K562 (cell line): ENCODE data around the gene BBX. TPM values are rescaled to one million over a fixed set of nuclear protein-coding genes. Genes with fewer than 3 reads are reported as not detected.

ENCODE experiments used
- ATAC-seq: fragments of 200-7000 bp; cut with Tn5 transposase; 3 replicates; pipeline ENCODE4 v1.9.1; 2020; ENCODE audit warnings: moderate library complexity
- BruUV-seq: library from RNA; stranded (reverse); fragments of 400-500 nt; replicated peaks from 2 replicates; lab custom pipeline; 2021; lab: Mats Ljungman, UMichigan
- CTCF ChIA-PET: fragments of 300-600 bp; formaldehyde crosslinking; extraction: SDS; loops from one replicate; lab custom pipeline; 2021; ENCODE audit warnings: low intra/inter-chr PET ratio; lab: Yijun Ruan, JAX
- POLR2A ChIA-PET: fragments of 300-600, 350-650 bp; sonication (Branson Sonifier 250); formaldehyde crosslinking; extraction: SDS; loops from one replicate; lab custom pipeline; 2021; ENCODE audit warnings: antibody characterized with exemption, inconsistent platforms; lab: Yijun Ruan, JAX
- DNase-seq, 4 experiments: peaks; one replicate each; pipeline versions ENCODE4 v3.0.0 to v3.0.0-alpha.2; 2011 to 2018; ENCODE audit warnings: low spot score in 3 of 4, mixed read lengths in 3 of 4; ENCODE audit errors: extremely low read depth in 1 of 4
- FAIRE-seq: peaks from 2 replicates; lab custom pipeline; 2011; peaks lifted over from hg19 to GRCh38; lab: Jason Lieb, UNC
- H2AFZ ChIP-seq: 2 replicates; pipeline ENCODE4 v1.6.0; 2011; ENCODE audit warnings: low read depth, low read length, control low read depth, inconsistent platforms
- H3K27ac ChIP-seq: fragments of 200-600 bp; 3 replicates; pipeline ENCODE4 v1.8.0; 2011; ENCODE audit warnings: low read depth, mild to moderate bottlenecking, control low read depth, inconsistent platforms, low read length, moderate library complexity, mixed read lengths; ENCODE audit errors: extremely low read depth
- H3K27me3 ChIP-seq, 2 experiments: fragments of 300-600 bp in 1 of 2; 2 replicates in 1 of 2; 3 replicates in 1 of 2; pipeline versions ENCODE4 v1.6.0 to v1.8.0; 2011; ENCODE audit warnings: inconsistent platforms in 2 of 2, low read length in 2 of 2, mild to moderate bottlenecking in 1 of 2, mixed read lengths in 1 of 2, moderate library complexity in 1 of 2; ENCODE audit not compliant: control insufficient read depth in 2 of 2, insufficient read depth in 2 of 2
- H3K36me3 ChIP-seq: fragments of 300-600 bp; 3 replicates; pipeline ENCODE4 v1.8.0; 2011; ENCODE audit warnings: mild to moderate bottlenecking, low read length, inconsistent platforms; ENCODE audit not compliant: control insufficient read depth, insufficient read depth
- H3K4me1 ChIP-seq, 2 experiments: fragments of 200-600 bp in 1 of 2; replicated peaks in 1 of 2; 2 replicates in 1 of 2; 3 replicates in 1 of 2; pipeline versions ENCODE4 v1.5.1 to v1.8.0; 2011; ENCODE audit warnings: inconsistent platforms in 2 of 2, low read length in 2 of 2, mild to moderate bottlenecking in 1 of 2, mixed read lengths in 1 of 2, moderate library complexity in 1 of 2; ENCODE audit not compliant: control insufficient read depth in 2 of 2, insufficient read depth in 2 of 2
- H3K4me2 ChIP-seq: 2 replicates; pipeline ENCODE4 v1.6.1; 2011; ENCODE audit warnings: low read length, control low read depth, inconsistent platforms, mixed read lengths; ENCODE audit not compliant: insufficient read depth
- H3K4me3 ChIP-seq: fragments of 200-600 bp; sonication (generic), shearing (Covaris generic); 2 replicates; pipeline ENCODE4 v1.5.1; 2016; ENCODE audit warnings: control low read depth, inconsistent platforms
- H3K79me2 ChIP-seq: fragments of 200-600 bp; 3 replicates; pipeline ENCODE4 v1.8.0; 2011; ENCODE audit warnings: low read length, inconsistent platforms; ENCODE audit not compliant: control insufficient read depth, insufficient read depth
- H3K9ac ChIP-seq, 2 experiments: 2 replicates each; pipeline versions ENCODE4 v1.6.0 to v1.6.1; 2011; ENCODE audit warnings: low read depth in 2 of 2, low read length in 2 of 2, control low read depth in 1 of 2, inconsistent platforms in 1 of 2, mild to moderate bottlenecking in 1 of 2, mixed read lengths in 1 of 2; ENCODE audit not compliant: insufficient read depth in 1 of 2
- H3K9me1 ChIP-seq: one replicate; pipeline ENCODE4 v1.6.0; 2011; ENCODE audit warnings: inconsistent platforms, mild to moderate bottlenecking, low read length, moderate library complexity; ENCODE audit not compliant: control insufficient read depth, insufficient read depth
- H3K9me3 ChIP-seq: replicated peaks from 2 replicates; pipeline ENCODE4 v1.5.1; 2011; ENCODE audit warnings: low read depth, low read length, inconsistent platforms; ENCODE audit not compliant: control insufficient read depth, insufficient read depth
- H4K20me1 ChIP-seq: replicated peaks from 2 replicates; pipeline ENCODE4 v1.6.1; 2011; ENCODE audit warnings: low read length, inconsistent platforms, mixed read lengths; ENCODE audit not compliant: control insufficient read depth, insufficient read depth
- ADNP ChIP-seq: fragments of 200-800 bp; sonication (Bioruptor generic); IDR thresholded peaks from 2 replicates; pipeline ENCODE4 v1.6.1; 2016; ENCODE audit warnings: missing genetic modification characterization, missing compliant biosample characterization
- AFF1 ChIP-seq, 2 experiments: fragments of 450-650 bp; IDR thresholded peaks; 2 replicates each; pipeline ENCODE4 v1.6.1; 2018; ENCODE audit warnings: mild to moderate bottlenecking in 2 of 2, low read depth in 1 of 2; ENCODE audit not compliant: partially characterized antibody in 2 of 2
- BMI1 ChIP-seq: fragments of 150-350 bp; IDR thresholded peaks from 2 replicates; pipeline ENCODE4 v1.6.1; 2014; ENCODE audit warnings: low read length
- ETS2 ChIP-seq: IDR thresholded peaks from 2 replicates; pipeline ENCODE4 v1.6.1; 2016; ENCODE audit warnings: borderline replicate concordance, missing genetic modification characterization, mild to moderate bottlenecking, moderate library complexity, missing compliant biosample characterization; ENCODE audit not compliant: poor library complexity, severe bottlenecking
- MAFK ChIP-seq: IDR thresholded peaks from 2 replicates; pipeline ENCODE4 v1.6.1; 2011; ENCODE audit warnings: low read length, improper control_type of control experiment
- NFE2 ChIP-seq: IDR thresholded peaks from 2 replicates; pipeline ENCODE4 v1.6.1; 2014; ENCODE audit warnings: antibody characterized with exemption, low read depth
- SMARCB1 ChIP-seq: IDR thresholded peaks from 2 replicates; pipeline ENCODE4 v1.6.1; 2011; ENCODE audit warnings: improper control_type of control experiment, low read depth; ENCODE audit not compliant: insufficient read length
- ZBTB49 ChIP-seq: sonication (generic); formaldehyde crosslinking; IDR thresholded peaks from 2 replicates; pipeline ENCODE4 v1.8.0; 2022; ENCODE audit warnings: missing genetic modification reagents, mild to moderate bottlenecking, borderline replicate concordance
- ZC3H11A ChIP-seq: IDR thresholded peaks from 2 replicates; pipeline ENCODE4 v1.6.1; 2012; ENCODE audit warnings: low read depth, low read length, improper control_type of control experiment
- WGBS: fragments of 100-300 bp; shearing (Covaris generic); methylation state at CpG from one replicate; pipeline ENCODE4 v1.1.6; 2016; ENCODE audit warnings: low coverage, mixed read lengths; ENCODE audit not compliant: insufficient coverage; ENCODE audit errors: missing lambda C conversion rate; 5-methylcytosine and 5-hydroxymethylcytosine counted together
- in situ Hi-C: fragments of 300-500 bp; cut with MboI; formaldehyde crosslinking; loops from 4 replicates; pipeline ENCODE4 v1.15.0; 2018; ENCODE audit warnings: inconsistent platforms, mixed read lengths
- intact Hi-C: fragments of 100-400 bp; cut with micrococcal nuclease; formaldehyde crosslinking; loops from 2 replicates; pipeline ENCODE4 v1.14.2; 2022
- polyA plus RNA-seq, 8 experiments: library from polyadenylated mRNA; depleted of rRNA in 4 of 8; stranded (reverse) in 5 of 8; unstranded in 3 of 8; fragments of >200 nt; fragmentation: Nextera tagmentation in 2 of 8; fragmentation: Illumina TruSeq in 1 of 8; extraction: Ambion mirVana in 2 of 8; extraction: Trizol in 1 of 8; gene quantifications; 2 replicates each; pipeline versions ENCODE4 v1.2.1 to v1.2.3, GENCODE V29; 2011 to 2014; ENCODE audit warnings: inconsistent platforms in 1 of 8, missing spikeins in 1 of 8
- total RNA-seq, 7 experiments: library from RNA; depleted of rRNA in 6 of 7; stranded (reverse); fragments of >200 nt in 6 of 7; fragmentation: Illumina TruSeq in 2 of 7; extraction: Trizol in 2 of 7; gene quantifications; 2 replicates each; pipeline versions ENCODE4 v1.2.1 to v1.2.3, GENCODE V29; 2011 to 2021; ENCODE audit warnings: low replicate concordance in 1 of 7

The BBX gene
- total and polyA plus RNA-seq, 9 of the 15 experiments (the other 6 are each of a cell fraction or from before 2014, with no cell fraction given): 4.9 to 19.5 (median 11.8) TPM

GRCh38 chr3:107594870-107595269 lies 72.1 kb downstream of the BBX start (continued):
- TF ChIP-seq SMARCB1 (no peak), MAFK (no peak)
- TF ChIP-seq, all 486 proteins: peak for 0

- DNase-seq (no peak), ATAC-seq (no peak), FAIRE-seq (no peak)
- H3K27me3 ChIP-seq: no peaks in the 10 kb centered on the region
- H2AFZ ChIP-seq: no peak overlapping the region
- H3K4me1 ChIP-seq: no peaks in the 10 kb centered on the region; a peak in 1 of 5 replicates
- 10% methylated on average over 3 of the region's 3 CpGs for WGBS
- no peak overlapping the region for H3K9ac ChIP-seq
- TF ChIP-seq BMI1 (no peak), ZBTB49 (no peak), NFE2 (no peak), ADNP (tag) (no peak), ETS2 (tag) (no peak), ZC3H11A (no peak), AFF1 (IDR thresholded peaks at IDR 0.05; ENCODE audit: low read depth in 1 of 2, partially characterized antibody in 2 of 2) (no peak)
- no peaks in the 10 kb centered on the region for H3K9me3 ChIP-seq
- H3K9me1 ChIP-seq: no peaks in the 10 kb centered on the region
- ChIA-PET CTCF (no interaction called here), POLR2A (no interaction called here)
- no peak overlapping the region for H3K4me3 ChIP-seq
- H3K36me3 ChIP-seq: no peaks in the 10 kb centered on the region
- no peaks in the 10 kb centered on the region for H3K79me2 ChIP-seq
- intact Hi-C loops: no loop called here
- in situ Hi-C loops: no loop called here
- no TSS peak for BruUV-seq
- no peak overlapping the region for H3K27ac ChIP-seq
- H4K20me1 ChIP-seq: 0 out of 2 replicates have a peak, but pooled peaks cover 5% of the 10 kb centered on the region
- no peak overlapping the region for H3K4me2 ChIP-seq
These were observed 73.9 kb downstream of the BBX start for GRCh38 chr3:107596639-107597038.
